Measurements from ENCODE around the gene COL25A1. TPM values are rescaled to one million over a fixed set of nuclear protein-coding genes. Genes with fewer than 3 reads are reported as not detected.
"Not testable (repeated sequence)": the region's sequence is repeated elsewhere in the genome, so short reads cannot be mapped to it uniquely, and the experiment has no call there.

Gene COL25A1
- total RNA-seq, 1 donor from 2014 or later = 1.3 TPM

DNA sequence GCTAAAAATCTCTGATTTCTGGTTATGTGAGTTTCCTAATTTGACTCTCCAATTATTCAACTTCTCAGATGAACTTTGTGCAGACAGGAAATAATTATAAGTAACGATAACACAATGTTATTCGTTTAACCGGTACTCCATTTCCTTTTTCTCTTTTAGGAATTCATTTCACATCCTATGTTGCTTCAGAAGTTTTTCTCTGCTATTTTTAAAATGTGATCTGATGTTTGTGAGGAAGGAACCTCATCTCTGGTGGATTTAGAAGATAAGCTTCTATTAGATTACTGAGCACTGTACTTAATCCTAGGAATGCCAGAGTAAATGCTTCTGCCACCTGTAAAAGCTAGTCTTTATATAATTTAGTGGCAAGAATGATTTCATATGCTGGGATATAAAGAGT is 423.7 kb downstream of the COL25A1 start:
- H3K36me3 Mint-ChIP-seq (ENCODE audit: unreplicated experiment) = no peaks in the 10 kb centered on the region
- no peaks in the 10 kb centered on the region for H3K9me3 Mint-ChIP-seq (ENCODE audit: unreplicated experiment)
- no peak for DNase-seq (ENCODE audit: extremely low spot score, unreplicated experiment)
- peaks cover 14% of the 10 kb centered on the region for H3K4me1 Mint-ChIP-seq (ENCODE audit: unreplicated experiment)
- H3K4me3 Mint-ChIP-seq (ENCODE audit: unreplicated experiment) = no peak overlapping the region
- H3K27ac Mint-ChIP-seq (ENCODE audit: unreplicated experiment) = no peak overlapping the region
- H3K27me3 Mint-ChIP-seq (ENCODE audit: unreplicated experiment) = no peaks in the 10 kb centered on the region
- TF ChIP-seq, protein P1, sequence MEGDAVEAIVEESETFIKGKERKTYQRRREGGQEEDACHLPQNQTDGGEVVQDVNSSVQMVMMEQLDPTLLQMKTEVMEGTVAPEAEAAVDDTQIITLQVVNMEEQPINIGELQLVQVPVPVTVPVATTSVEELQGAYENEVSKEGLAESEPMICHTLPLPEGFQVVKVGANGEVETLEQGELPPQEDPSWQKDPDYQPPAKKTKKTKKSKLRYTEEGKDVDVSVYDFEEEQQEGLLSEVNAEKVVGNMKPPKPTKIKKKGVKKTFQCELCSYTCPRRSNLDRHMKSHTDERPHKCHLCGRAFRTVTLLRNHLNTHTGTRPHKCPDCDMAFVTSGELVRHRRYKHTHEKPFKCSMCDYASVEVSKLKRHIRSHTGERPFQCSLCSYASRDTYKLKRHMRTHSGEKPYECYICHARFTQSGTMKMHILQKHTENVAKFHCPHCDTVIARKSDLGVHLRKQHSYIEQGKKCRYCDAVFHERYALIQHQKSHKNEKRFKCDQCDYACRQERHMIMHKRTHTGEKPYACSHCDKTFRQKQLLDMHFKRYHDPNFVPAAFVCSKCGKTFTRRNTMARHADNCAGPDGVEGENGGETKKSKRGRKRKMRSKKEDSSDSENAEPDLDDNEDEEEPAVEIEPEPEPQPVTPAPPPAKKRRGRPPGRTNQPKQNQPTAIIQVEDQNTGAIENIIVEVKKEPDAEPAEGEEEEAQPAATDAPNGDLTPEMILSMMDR (IDR thresholded peaks at IDR 0.05) = no peak

DNA sequence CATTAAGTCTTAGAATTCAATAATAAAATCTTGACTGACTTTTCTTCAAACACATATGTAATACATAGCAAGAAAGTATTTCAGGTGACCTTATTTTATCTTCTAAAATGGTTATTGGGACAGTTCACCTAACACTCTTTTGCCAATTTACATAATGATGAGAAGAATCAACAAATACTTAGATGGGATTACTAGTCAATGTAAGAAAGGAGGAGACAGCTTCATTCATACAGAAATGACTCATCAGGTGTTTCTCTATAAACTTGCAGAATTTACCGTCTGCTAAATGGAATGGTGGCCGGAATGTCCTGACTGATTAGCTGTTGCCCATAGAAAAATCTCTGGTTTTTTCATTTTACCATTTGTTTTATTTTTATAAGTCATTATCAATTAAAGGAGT is 424.6 kb downstream of the COL25A1 start:
- DNase-seq (ENCODE audit: extremely low spot score, unreplicated experiment) = no peak
- peaks cover 12% of the 10 kb centered on the region for H3K4me1 Mint-ChIP-seq (ENCODE audit: unreplicated experiment)

DNA sequence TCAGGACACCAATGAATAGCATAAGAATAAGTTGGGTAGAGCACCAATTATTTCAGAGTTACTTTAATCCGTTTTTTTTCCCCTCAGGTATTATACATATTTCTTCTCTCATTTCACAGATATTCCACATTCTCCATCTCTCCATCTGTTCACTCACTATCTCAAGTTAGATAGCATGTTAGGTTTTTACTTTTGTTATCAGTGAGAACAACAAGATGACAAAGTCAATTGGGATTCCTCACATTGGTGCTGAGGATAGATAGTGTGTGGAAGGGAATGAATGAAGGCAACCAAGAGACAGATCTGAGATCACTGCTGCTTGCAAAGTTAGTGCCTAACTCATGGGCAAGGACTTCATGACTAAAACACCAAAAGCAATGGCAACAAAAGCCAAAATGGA is 427.7 kb downstream of the COL25A1 start:
- peaks cover 8% of the 10 kb centered on the region for H3K4me1 Mint-ChIP-seq (ENCODE audit: unreplicated experiment)
- no peak overlapping the region for H3K4me3 Mint-ChIP-seq (ENCODE audit: unreplicated experiment)
- TF ChIP-seq, protein P1 (IDR thresholded peaks at IDR 0.05) = no peak
- DNase-seq (ENCODE audit: extremely low spot score, unreplicated experiment) = no peak
- no peaks in the 10 kb centered on the region for H3K36me3 Mint-ChIP-seq (ENCODE audit: unreplicated experiment)
- H3K9me3 Mint-ChIP-seq (ENCODE audit: unreplicated experiment) = no peaks in the 10 kb centered on the region
- H3K27me3 Mint-ChIP-seq (ENCODE audit: unreplicated experiment) = no peaks in the 10 kb centered on the region
- H3K27ac Mint-ChIP-seq (ENCODE audit: unreplicated experiment) = no peak overlapping the region

More for the DNA sequence above, 424.6 kb downstream of the COL25A1 start:
- Mint-ChIP-seq H3K36me3 (ENCODE audit: unreplicated experiment) (no peaks in the 10 kb centered on the region), H3K9me3 (ENCODE audit: unreplicated experiment) (no peaks in the 10 kb centered on the region), H3K27me3 (ENCODE audit: unreplicated experiment) (no peaks in the 10 kb centered on the region), H3K4me3 (ENCODE audit: unreplicated experiment) (no peak overlapping the region), H3K27ac (ENCODE audit: unreplicated experiment) (no peak overlapping the region)
- TF ChIP-seq, protein P1 (IDR thresholded peaks at IDR 0.05) = no peak

DNA sequence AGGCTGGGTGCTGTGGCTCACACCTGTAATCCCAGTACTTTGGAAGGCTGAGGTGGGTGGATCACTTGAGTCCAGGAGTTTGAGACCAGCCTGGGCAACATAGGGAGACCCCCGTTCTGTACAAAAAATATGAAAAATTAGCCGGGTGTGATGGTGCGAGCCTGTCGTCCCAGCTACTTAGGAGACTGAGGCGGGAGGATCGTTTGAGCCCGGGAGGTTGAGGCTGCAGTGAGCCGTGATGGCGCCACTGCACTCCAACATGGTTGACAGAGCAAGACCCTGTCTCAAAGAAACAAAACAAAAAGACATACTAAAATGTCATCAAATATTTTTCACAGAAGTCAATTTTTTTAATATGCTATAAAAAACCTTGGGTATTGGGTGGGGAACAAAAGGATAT is 432.5 kb downstream of the COL25A1 start:
- H3K27ac Mint-ChIP-seq (ENCODE audit: unreplicated experiment); H3K4me1 Mint-ChIP-seq (ENCODE audit: unreplicated experiment); H3K36me3 Mint-ChIP-seq (ENCODE audit: unreplicated experiment); H3K4me3 Mint-ChIP-seq (ENCODE audit: unreplicated experiment); H3K9me3 Mint-ChIP-seq (ENCODE audit: unreplicated experiment); DNase-seq (ENCODE audit: extremely low spot score, unreplicated experiment); H3K27me3 Mint-ChIP-seq (ENCODE audit: unreplicated experiment): not testable (repeated sequence)

DNA sequence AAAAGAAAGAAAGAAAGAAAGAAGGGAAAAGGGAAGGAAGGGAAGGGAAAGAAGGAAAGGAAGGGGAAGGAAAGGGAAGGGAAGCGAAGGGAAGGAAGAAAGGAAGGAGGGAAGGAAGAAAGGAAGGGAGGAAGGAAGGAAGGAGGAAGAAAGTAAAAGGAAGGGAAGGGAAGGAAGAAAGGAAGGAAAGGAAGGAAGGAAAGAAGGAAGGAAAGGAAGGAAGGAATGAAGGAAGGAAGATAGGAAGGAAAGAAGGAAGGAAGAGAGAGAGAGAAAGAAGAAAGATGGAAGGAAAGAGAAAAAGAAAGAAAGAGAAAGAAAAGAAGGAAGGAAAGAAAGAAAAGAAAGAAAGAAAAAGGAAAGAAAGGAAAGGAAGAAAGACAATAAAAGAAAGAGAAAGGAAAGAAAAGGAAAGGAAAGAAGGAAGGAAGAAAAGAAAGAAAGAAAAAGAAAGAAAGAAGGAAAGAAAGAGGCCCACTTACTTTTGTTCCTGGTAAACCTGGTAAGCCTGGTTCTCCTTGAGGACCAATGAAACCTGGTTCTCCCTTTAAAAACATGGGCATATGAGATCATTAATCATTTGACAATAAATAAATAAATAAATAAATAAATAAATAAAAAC is 433.7 kb downstream of the COL25A1 start:
- TF ChIP-seq, protein P1 (IDR thresholded peaks at IDR 0.05) = no peak
- Mint-ChIP-seq H3K9me3 (ENCODE audit: unreplicated experiment) (no peaks in the 10 kb centered on the region), H3K4me3 (ENCODE audit: unreplicated experiment) (no peak overlapping the region), H3K27me3 (ENCODE audit: unreplicated experiment) (no peaks in the 10 kb centered on the region), H3K4me1 (ENCODE audit: unreplicated experiment) (no peaks in the 10 kb centered on the region), H3K27ac (ENCODE audit: unreplicated experiment) (no peak overlapping the region), H3K36me3 (ENCODE audit: unreplicated experiment) (no peaks in the 10 kb centered on the region)
- DNase-seq (ENCODE audit: extremely low spot score, unreplicated experiment) = no peak

DNA sequence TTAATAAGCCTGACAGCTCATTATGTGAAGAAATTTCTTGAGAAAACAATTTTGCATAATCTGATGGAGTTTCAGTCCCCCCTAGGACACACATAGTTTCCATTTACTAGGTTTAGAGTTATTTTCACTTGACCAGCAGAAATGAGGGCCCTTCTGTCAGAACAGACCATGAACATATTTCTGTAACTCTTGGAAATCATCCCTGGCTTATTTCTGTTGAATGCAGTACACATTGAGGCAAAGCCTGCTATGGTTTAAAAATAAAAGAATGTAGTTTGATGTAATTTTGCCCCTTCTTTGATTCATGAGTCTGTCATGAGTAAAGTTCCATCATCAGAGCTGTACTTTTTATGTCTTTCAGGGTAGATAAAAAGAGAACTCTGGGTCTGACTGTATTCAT is 435.0 kb downstream of the COL25A1 start:
- DNase-seq (ENCODE audit: extremely low spot score, unreplicated experiment) = no peak
- H3K27ac Mint-ChIP-seq (ENCODE audit: unreplicated experiment) = no peak overlapping the region
- no peak overlapping the region for H3K4me3 Mint-ChIP-seq (ENCODE audit: unreplicated experiment)
- no peaks in the 10 kb centered on the region for H3K27me3 Mint-ChIP-seq (ENCODE audit: unreplicated experiment)
- no peaks in the 10 kb centered on the region for H3K36me3 Mint-ChIP-seq (ENCODE audit: unreplicated experiment)
- H3K4me1 Mint-ChIP-seq (ENCODE audit: unreplicated experiment) = no peaks in the 10 kb centered on the region
- no peaks in the 10 kb centered on the region for H3K9me3 Mint-ChIP-seq (ENCODE audit: unreplicated experiment)
- TF ChIP-seq, protein P1 (IDR thresholded peaks at IDR 0.05) = no peak
